HPDE6-E6E7 (cell line): ENCODE measurements around the gene CACNA1G.

Experiments
- DNase-seq: peaks from one replicate; pipeline ENCODE4 v3.0.0; 2011; ENCODE audit warnings: missing footprints; ENCODE audit errors: extremely low spot score

CACNA1G gene

DNA sequence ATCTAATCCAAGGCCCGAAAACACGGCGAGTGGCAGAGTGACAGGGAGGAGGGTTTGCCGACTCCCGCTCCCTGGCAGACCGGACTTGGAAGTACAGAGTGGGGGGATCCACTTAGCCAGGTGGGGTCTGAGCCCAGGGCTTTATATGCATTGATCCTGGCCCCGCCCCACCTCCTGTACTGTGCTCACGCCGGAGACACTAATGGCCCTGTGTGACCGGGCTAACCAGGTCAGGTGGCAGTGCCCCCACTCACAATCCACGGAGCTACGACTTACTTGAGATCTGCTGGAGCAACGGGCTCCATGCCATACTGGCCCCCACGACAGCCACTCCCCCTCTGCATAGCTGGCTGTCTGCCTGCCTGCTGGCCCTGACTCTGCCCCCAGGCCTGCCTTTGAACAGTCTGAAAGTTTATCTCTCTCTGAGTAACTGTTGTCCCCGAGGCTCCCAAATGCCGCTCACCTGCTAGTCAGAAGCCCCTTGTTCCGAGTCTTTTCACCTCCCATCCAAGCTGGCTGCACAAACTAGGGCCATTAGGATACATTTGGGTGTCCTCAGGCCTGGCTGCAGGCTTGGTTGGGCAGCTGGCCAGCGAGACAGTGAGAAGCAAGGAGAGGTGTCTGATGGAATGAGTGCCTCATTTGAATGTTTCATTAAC, 28.0 kb downstream of the CACNA1G start:
- no peak for DNase-seq

GRCh38 chr17:50589095-50589705, 28.7 kb downstream of the CACNA1G start:
- DNase-seq, result no peak

GRCh38 chr17:50590946-50591737, 30.6 kb downstream of the CACNA1G start:
- no peak for DNase-seq

DNA sequence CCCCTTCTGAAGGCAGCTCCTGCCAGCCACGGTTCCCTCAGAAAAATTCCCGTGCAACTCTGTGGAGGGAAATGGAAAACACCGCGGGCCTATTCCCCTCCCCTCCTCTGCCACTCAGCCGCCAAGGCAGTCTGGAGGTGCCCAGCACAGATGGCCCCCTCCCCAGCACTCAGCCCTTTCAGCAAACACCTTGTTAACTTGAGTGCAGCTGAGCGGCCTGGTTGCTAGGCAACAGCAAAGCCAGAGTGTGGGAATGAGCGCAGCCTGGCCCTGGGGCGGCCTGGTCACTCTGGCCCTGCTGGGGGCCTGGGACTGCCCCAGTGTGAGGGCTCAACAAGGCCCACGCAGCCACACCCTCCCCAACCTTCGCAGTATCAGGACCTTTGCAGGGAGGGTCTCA, 32.8 kb downstream of the CACNA1G start:
- no peak for DNase-seq

DNA sequence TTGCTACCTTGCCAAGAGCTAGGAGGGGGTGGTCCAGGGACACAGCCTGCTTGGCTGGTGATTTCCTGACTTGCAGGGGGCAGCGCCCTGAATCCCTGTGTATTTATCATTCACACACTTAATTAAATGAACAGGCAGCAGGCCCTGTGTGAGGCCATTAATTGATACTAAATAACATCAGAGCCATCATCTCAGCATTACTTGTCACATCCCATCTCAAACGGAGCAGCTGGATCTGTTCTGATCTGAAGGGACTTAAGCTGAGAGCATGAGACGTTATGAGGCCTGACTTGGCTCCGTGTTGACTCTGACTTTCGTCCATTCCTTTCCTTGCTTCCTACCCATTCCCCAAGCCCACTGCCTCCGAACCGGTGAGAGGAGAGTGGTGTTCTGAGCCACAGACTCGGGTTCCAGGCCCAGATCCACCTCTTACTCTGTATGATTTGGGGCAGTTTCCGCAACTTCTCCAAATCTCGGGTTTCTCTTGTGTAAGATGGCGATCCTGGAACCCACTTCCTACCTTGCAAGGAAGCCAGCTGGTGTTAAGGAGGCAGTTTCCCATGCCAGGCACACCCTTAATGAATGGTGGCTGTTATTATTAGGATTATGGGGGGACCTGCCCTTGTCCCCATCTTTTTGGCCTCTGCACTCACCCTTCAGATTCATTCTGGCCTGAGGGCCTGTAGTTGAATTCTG, 33.8 kb downstream of the CACNA1G start:
- no peak for DNase-seq

- no peak for DNase-seq
Observed at GRCh38 chr17:50594892-50595291, 34.4 kb downstream of the CACNA1G start.

DNA sequence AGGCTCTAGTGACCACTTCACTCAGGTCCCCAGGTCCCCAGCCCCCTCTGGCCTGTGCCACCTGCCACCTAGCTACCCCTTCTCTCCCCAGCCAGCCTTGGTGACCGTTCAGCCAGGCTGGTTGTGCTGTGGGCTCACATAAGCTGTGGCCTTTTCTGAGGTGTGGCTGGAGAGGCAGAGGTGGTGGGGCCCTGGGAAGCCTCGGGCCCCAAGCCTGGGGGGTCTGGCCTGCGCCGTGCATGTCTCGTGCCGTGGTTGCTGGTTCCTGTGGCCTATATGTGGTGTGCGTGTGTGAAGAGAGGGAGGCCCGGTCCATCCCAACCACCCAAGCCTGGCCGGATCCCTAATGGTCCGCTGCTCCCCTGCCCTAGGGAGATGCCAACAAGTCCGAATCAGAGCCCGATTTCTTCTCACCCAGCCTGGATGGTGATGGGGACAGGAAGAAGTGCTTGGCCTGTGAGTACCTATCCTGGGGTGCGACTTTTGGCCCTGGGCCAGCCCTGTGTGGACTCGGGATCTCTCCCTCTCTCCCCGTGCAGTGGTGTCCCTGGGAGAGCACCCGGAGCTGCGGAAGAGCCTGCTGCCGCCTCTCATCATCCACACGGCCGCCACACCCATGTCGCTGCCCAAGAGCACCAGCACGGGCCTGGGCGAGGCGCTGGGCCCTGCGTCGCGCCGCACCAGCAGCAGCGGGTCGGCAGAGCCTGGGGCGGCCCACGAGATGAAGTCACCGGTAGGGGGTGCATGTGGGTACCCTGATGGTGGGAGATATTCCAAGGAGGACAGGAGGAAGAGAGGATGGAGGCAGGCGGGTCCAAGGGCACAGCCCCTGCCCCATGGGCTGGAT, 35.9 kb downstream of the CACNA1G start:
- DNase-seq, result no peak

DNA sequence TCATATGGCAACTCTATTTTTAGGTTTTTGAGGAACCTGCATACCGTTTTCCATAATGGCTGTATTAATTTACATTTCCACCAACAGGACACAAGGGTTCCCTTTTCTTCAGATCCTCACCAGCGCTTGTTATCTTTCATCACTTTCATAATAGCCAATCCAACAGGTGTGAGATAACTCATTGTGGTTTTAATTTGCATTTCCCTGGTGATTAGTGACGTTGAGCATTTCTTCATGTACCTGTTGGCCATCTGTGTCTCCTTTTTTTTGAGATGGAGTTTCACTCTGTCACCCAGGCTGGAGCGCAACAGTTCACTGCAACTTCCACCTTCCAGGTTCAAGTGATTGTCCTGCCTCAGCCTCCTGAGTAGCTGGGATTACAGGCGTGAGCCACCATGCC, 38.0 kb downstream of the CACNA1G start:
- no peak for DNase-seq

DNA sequence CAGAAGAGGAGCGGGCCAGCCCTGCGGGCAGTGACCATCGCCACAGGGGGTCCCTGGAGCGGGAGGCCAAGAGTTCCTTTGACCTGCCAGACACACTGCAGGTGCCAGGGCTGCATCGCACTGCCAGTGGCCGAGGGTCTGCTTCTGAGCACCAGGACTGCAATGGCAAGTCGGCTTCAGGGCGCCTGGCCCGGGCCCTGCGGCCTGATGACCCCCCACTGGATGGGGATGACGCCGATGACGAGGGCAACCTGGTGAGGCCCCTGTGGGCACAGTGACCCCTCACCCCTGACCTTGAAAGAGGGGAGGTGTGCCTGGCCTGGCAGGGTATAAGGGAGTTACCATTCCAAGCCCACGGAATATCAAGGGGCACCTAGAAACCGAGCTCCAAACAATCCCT, 39.1 kb downstream of the CACNA1G start:
- DNase-seq, result no peak

GRCh38 chr17:50601823-50602375, 41.4 kb downstream of the CACNA1G start:
- no peak for DNase-seq

GRCh38 chr17:50602836-50603235, 42.3 kb downstream of the CACNA1G start:
- DNase-seq, result no peak

GRCh38 chr17:50603340-50603739, 42.8 kb downstream of the CACNA1G start:
- DNase-seq, result no peak

GRCh38 chr17:50604513-50604912, 44.0 kb downstream of the CACNA1G start:
- no peak for DNase-seq

DNA sequence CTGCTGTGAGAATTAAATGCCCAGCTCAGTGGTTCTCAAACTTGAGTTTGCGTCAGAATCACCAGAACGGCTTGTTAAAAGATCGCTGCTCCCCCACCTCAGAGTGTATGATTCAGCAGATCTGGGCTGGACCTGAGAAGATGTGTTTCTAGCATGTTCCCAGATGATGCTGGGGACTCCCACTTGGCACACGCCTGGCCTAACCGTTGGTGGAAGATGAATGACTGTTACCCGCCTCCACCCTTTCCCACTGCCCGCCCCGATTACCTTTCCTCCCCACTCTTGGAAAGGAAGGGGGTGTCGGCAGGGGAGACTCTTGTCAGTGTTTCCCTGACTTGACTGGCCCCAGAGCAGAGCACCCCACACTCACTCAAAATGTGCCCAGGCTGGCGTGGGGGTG, 44.9 kb downstream of the CACNA1G start:
- no peak for DNase-seq

DNA sequence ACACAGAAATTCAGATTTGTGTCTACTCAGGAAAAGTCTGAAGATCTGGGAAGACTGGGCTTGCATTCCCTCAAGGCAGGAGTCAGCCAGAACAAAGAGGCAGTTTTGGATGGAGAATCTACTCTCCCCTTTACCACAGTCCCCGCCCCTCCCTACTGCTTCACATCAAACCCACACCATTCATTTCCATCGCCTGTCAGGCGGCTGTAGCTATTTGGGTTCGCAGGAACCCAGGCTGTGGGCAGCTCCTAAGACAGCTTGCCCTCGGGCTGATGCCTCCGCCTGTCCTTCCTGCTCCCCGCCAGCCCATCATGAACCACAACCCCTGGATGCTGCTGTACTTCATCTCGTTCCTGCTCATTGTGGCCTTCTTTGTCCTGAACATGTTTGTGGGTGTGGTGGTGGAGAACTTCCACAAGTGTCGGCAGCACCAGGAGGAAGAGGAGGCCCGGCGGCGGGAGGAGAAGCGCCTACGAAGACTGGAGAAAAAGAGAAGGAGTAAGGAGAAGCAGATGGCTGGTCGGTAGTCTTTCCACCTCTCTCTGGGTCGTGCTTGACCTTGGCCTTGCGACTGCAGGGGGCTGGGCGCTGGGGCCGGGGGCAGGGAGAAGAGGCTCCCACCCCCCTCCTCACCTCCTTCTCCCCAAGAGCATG, 47.1 kb downstream of the CACNA1G start:
- DNase-seq, result no peak

GRCh38 chr17:50608700-50609379, 48.3 kb downstream of the CACNA1G start:
- DNase-seq, result no peak

DNA sequence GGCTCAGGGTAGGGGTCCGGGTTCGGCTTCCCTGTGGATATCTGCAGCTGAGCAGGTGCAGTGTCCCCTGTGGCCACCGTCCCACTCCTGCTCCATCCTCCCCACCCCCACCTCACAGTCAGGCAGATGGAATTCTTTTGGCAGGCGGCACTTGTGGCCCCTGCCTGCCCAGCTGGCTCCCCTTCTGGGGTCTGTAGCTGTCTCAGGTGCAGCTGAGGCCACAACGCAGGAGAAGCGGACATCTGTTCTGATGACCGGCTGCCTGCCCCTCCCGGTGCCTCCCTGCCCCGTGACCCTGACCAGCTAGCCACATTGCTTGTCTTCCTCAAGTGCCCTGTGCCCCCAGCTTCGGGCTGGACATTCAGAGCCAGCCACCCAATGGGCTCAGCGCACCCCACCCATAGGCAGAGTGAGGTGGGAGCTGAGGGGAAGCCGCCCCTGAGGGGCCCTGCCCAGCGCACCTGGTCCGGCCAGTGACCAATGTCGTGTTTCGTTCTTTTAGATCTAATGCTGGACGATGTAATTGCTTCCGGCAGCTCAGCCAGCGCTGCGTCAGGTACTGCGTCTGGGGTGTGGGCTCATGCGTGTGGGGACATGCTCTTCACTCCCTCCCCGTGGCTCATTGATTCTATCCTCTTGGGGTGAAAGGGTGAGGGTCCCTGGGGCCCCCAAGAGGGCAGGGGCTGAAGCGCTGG, 49.0 kb downstream of the CACNA1G start:
- DNase-seq, result no peak

DNA sequence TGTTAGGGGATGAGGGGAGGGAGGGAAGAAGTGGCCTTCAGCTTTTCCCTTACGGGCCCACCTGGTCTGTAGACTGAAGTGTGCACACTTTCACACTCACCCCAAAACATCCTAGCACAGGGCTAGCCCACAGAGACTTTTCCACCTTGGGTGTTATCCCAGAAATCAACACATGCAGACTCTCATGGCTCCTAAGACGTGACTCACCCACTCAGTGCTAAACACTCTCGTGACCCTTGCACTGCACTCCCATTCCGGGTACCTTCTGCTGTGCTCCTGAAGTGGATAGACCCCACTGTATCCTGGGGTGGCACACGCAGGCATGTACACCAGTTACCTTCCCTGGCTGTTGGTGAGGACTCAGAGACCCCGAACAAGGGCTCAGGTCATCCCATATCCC, 51.1 kb downstream of the CACNA1G start:
- DNase-seq, result no peak

DNA sequence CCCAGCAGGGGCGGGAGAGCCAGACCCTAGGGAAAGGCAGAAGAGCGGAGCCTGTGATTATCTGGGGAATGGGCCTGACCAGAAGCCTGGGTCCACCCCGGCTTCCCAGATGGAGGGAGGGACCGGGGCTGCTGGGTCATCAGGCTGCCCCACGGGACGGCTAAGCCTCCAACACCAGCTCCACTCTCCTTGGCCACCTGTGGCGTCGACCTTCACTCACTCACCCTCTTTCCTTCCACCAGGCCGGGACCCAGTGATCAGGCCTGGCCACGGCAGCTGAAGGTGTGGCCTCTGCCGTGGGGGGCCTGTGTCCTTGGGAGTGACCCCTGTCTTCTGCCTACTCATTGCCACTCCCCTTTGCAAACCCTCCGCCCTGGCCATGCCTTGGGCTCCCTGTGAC, 51.8 kb downstream of the CACNA1G start:
- DNase-seq, result no peak
